Measurements from ENCODE around the gene LRRC49. TPM values are rescaled to one million over a fixed set of nuclear protein-coding genes. Genes with fewer than 3 reads are reported as not detected.
"Not testable (repeated sequence)": the region's sequence is repeated elsewhere in the genome, so short reads cannot be mapped to it uniquely, and the experiment has no call there.

The LRRC49 gene
- polyA plus RNA-seq, 2 donors: 1.4 to 2.1 TPM

DNA sequence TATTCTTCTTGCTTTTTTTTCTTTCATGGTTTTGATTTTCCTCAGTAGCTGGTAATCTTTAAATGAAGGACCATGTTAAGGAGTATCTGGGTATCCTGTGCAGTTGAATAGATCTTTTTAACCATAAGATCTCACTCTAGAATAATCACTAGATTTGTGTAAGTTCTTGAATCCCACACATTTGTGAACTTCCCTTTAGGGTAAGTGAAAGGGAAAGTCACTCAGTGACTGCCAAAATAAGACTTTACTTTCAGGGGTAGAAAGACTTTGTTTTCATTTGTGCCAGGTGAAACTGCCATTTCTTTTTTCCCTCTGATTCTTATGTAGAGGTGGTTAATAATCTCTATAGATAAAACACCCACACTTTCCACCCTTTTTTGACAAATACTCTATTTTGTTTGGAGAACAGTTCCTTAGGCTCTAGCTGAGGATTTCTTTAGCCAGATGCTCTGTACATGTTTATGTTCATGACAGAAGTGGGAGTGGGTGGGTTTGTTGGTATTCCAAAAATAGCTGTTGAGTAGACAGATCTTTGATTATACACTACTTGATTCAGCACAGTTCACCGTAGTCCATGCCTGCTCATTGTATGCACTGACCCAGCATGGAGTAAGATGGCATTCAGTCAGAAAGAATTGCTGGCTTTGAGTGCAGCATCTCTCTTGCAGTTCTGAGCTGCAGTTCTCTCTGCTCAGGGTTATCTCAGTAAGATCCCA is 28.5 kb downstream of the LRRC49 start:
- no peak overlapping the region for H3K27ac ChIP-seq (ENCODE audit: low read depth in 2 of 2, low read length in 1 of 2)
- no peaks in the 10 kb centered on the region for H3K4me1 ChIP-seq (ENCODE audit: control insufficient read depth in 2 of 2, insufficient read depth in 2 of 2, low read length in 1 of 2)
- no peaks in the 10 kb centered on the region for H3K27me3 ChIP-seq (ENCODE audit: control insufficient read depth in 1 of 2, insufficient read depth in 2 of 2, low read length in 2 of 2)
- WGBS, 2 donors: 53 to 75% methylated on average over 1 of the region's 1 CpG
- peaks cover 0 to 3% of the 10 kb centered on the region in 2 donors for H3K9me3 ChIP-seq (ENCODE audit: control insufficient read depth in 2 of 2, insufficient read depth in 1 of 2, low read depth in 1 of 2, low read length in 1 of 2)
- no peaks in the 10 kb centered on the region for H3K36me3 ChIP-seq (ENCODE audit: control insufficient read depth in 2 of 2, insufficient read depth in 2 of 2, low read length in 1 of 2)
- H3K4me3 ChIP-seq (ENCODE audit: low read depth in 1 of 2, low read length in 2 of 2): no peak overlapping the region

DNA sequence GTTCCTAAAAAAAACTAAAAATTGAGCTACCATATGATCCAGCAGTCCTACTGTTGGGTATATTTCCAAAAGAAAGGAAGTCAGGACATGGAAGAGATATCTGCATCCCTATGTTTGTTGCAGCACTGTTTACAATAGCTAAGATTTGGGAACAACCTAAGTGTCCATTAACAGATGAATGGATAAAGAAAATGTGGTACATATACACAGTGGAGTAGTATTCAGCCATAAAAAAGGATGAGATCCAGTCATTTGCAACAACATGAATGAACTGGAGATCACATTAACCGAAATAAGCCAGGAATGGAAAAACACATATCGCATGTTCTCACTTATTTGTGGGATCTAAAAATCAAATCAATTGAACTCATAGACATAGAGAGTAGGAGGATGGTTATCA is 29.5 kb downstream of the LRRC49 start:
- Histone ChIP-seq H3K4me3 (ENCODE audit: low read depth in 1 of 2, low read length in 2 of 2) (no peak overlapping the region), H3K9me3 (ENCODE audit: control insufficient read depth in 2 of 2, insufficient read depth in 1 of 2, low read depth in 1 of 2, low read length in 1 of 2) (no peaks in the 10 kb centered on the region), H3K27me3 (ENCODE audit: control insufficient read depth in 1 of 2, insufficient read depth in 2 of 2, low read length in 2 of 2) (no peaks in the 10 kb centered on the region), H3K4me1 (ENCODE audit: control insufficient read depth in 2 of 2, insufficient read depth in 2 of 2, low read length in 1 of 2) (no peaks in the 10 kb centered on the region), H3K36me3 (ENCODE audit: control insufficient read depth in 2 of 2, insufficient read depth in 2 of 2, low read length in 1 of 2) (no peaks in the 10 kb centered on the region), H3K27ac (ENCODE audit: low read depth in 2 of 2, low read length in 1 of 2) (no peak overlapping the region)
- 93 to 96% methylated on average over 2 of the region's 2 CpGs for WGBS, 2 donors

- Histone ChIP-seq H3K36me3 (ENCODE audit: control insufficient read depth in 2 of 2, insufficient read depth in 2 of 2, low read length in 1 of 2) (no peaks in the 10 kb centered on the region), H3K27me3 (ENCODE audit: control insufficient read depth in 1 of 2, insufficient read depth in 2 of 2, low read length in 2 of 2) (no peaks in the 10 kb centered on the region), H3K4me1 (ENCODE audit: control insufficient read depth in 2 of 2, insufficient read depth in 2 of 2, low read length in 1 of 2) (no peaks in the 10 kb centered on the region), H3K4me3 (ENCODE audit: low read depth in 1 of 2, low read length in 2 of 2) (no peak overlapping the region), H3K27ac (ENCODE audit: low read depth in 2 of 2, low read length in 1 of 2) (no peak overlapping the region), H3K9me3 (ENCODE audit: control insufficient read depth in 2 of 2, insufficient read depth in 1 of 2, low read depth in 1 of 2, low read length in 1 of 2) (no peaks in the 10 kb centered on the region)
- WGBS, 2 donors: 85 to 87% methylated on average over 2 of the region's 2 CpGs
Observed at GRCh38 chr15:70923311-70924080, 30.9 kb downstream of the LRRC49 start.

GRCh38 chr15:70926914-70927313 is 34.3 kb downstream of the LRRC49 start:
- H3K4me1 ChIP-seq (ENCODE audit: control insufficient read depth in 2 of 2, insufficient read depth in 2 of 2, low read length in 1 of 2); H3K36me3 ChIP-seq (ENCODE audit: control insufficient read depth in 2 of 2, insufficient read depth in 2 of 2, low read length in 1 of 2); H3K4me3 ChIP-seq (ENCODE audit: low read depth in 1 of 2, low read length in 2 of 2); H3K27me3 ChIP-seq (ENCODE audit: control insufficient read depth in 1 of 2, insufficient read depth in 2 of 2, low read length in 2 of 2); H3K27ac ChIP-seq (ENCODE audit: low read depth in 2 of 2, low read length in 1 of 2); H3K9me3 ChIP-seq (ENCODE audit: control insufficient read depth in 2 of 2, insufficient read depth in 1 of 2, low read depth in 1 of 2, low read length in 1 of 2): not testable (repeated sequence)
- WGBS, 2 donors: 81 to 83% methylated on average over 1 of the region's 1 CpG

- H3K36me3 ChIP-seq (ENCODE audit: control insufficient read depth in 2 of 2, insufficient read depth in 2 of 2, low read length in 1 of 2): no peaks in the 10 kb centered on the region
Observed at GRCh38 chr15:70931821-70932220, 39.2 kb downstream of the LRRC49 start.

DNA sequence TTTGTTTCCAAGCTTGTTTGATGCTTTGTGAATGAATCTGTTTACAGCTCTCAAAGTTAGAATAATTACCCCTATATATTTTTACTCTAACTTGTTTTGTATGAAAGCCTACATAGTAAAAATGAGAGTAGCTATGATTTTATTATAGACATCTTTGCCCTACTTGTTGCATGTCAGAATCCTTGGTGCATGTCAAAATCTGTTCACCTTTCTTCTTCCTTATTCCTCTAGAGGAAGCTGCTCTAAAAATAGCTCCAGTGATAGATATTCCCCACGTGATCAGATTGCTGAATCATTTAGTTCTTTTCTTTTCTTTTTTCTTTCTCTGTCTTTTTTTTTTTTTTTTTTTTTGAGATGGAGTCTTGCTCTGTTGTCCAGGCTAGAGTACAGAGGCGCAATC is 39.8 kb downstream of the LRRC49 start:
- Histone ChIP-seq H3K4me1 (ENCODE audit: control insufficient read depth in 2 of 2, insufficient read depth in 2 of 2, low read length in 1 of 2) (no peaks in the 10 kb centered on the region), H3K27ac (ENCODE audit: low read depth in 2 of 2, low read length in 1 of 2) (no peak overlapping the region), H3K27me3 (ENCODE audit: control insufficient read depth in 1 of 2, insufficient read depth in 2 of 2, low read length in 2 of 2) (no peaks in the 10 kb centered on the region), H3K36me3 (ENCODE audit: control insufficient read depth in 2 of 2, insufficient read depth in 2 of 2, low read length in 1 of 2) (no peaks in the 10 kb centered on the region), H3K9me3 (ENCODE audit: control insufficient read depth in 2 of 2, insufficient read depth in 1 of 2, low read depth in 1 of 2, low read length in 1 of 2) (no peaks in the 10 kb centered on the region), H3K4me3 (ENCODE audit: low read depth in 1 of 2, low read length in 2 of 2) (no peak overlapping the region)
- WGBS, 2 donors: 61 to 71% methylated on average over 2 of the region's 2 CpGs

More at GRCh38 chr15:70931821-70932220, 39.2 kb downstream of the LRRC49 start:
- H3K27ac ChIP-seq (ENCODE audit: low read depth in 2 of 2, low read length in 1 of 2): no peak overlapping the region
- H3K4me3 ChIP-seq (ENCODE audit: low read depth in 1 of 2, low read length in 2 of 2): no peak overlapping the region
- no peaks in the 10 kb centered on the region for H3K27me3 ChIP-seq (ENCODE audit: control insufficient read depth in 1 of 2, insufficient read depth in 2 of 2, low read length in 2 of 2)
- H3K9me3 ChIP-seq (ENCODE audit: control insufficient read depth in 2 of 2, insufficient read depth in 1 of 2, low read depth in 1 of 2, low read length in 1 of 2): no peaks in the 10 kb centered on the region
- H3K4me1 ChIP-seq (ENCODE audit: control insufficient read depth in 2 of 2, insufficient read depth in 2 of 2, low read length in 1 of 2): no peaks in the 10 kb centered on the region

GRCh38 chr15:70933411-70933810 is 40.8 kb downstream of the LRRC49 start:
- H3K36me3 ChIP-seq (ENCODE audit: control insufficient read depth in 2 of 2, insufficient read depth in 2 of 2, low read length in 1 of 2): no peaks in the 10 kb centered on the region
- H3K27me3 ChIP-seq (ENCODE audit: control insufficient read depth in 1 of 2, insufficient read depth in 2 of 2, low read length in 2 of 2): no peaks in the 10 kb centered on the region
- no peak overlapping the region for H3K4me3 ChIP-seq (ENCODE audit: low read depth in 1 of 2, low read length in 2 of 2)
- H3K9me3 ChIP-seq (ENCODE audit: control insufficient read depth in 2 of 2, insufficient read depth in 1 of 2, low read depth in 1 of 2, low read length in 1 of 2): no peaks in the 10 kb centered on the region
- no peak overlapping the region for H3K27ac ChIP-seq (ENCODE audit: low read depth in 2 of 2, low read length in 1 of 2)
- 68 to 74% methylated on average over 3 of the region's 3 CpGs for WGBS, 2 donors
- no peaks in the 10 kb centered on the region for H3K4me1 ChIP-seq (ENCODE audit: control insufficient read depth in 2 of 2, insufficient read depth in 2 of 2, low read length in 1 of 2)

- Histone ChIP-seq H3K36me3 (ENCODE audit: control insufficient read depth in 2 of 2, insufficient read depth in 2 of 2, low read length in 1 of 2) (no peaks in the 10 kb centered on the region), H3K4me3 (ENCODE audit: low read depth in 1 of 2, low read length in 2 of 2) (no peak overlapping the region), H3K9me3 (ENCODE audit: control insufficient read depth in 2 of 2, insufficient read depth in 1 of 2, low read depth in 1 of 2, low read length in 1 of 2) (no peaks in the 10 kb centered on the region), H3K27me3 (ENCODE audit: control insufficient read depth in 1 of 2, insufficient read depth in 2 of 2, low read length in 2 of 2) (no peaks in the 10 kb centered on the region), H3K27ac (ENCODE audit: low read depth in 2 of 2, low read length in 1 of 2) (no peak overlapping the region), H3K4me1 (ENCODE audit: control insufficient read depth in 2 of 2, insufficient read depth in 2 of 2, low read length in 1 of 2) (no peaks in the 10 kb centered on the region)
- 81 to 89% methylated on average over 3 of the region's 3 CpGs for WGBS, 2 donors
Observed at GRCh38 chr15:70935631-70936030, 43.0 kb downstream of the LRRC49 start.

DNA sequence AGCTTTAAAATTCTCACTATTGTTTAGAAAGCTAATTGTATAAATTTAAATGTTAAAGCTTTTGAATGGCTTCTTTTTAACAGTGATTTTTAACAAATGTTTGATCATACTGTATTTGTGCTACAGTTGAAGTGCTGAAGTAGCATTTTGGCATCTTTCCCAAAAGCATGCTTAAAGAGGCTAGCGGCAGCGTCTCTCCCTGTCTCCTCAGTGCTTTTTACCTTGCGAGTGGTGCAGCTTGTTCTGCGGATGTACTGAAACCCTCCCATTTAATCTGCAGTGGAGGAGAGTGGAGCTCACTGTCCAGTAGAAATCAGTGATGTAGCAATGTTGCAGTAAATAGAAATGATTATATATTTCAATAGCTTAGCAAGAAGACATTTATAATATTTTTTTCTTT is 43.7 kb downstream of the LRRC49 start:
- Histone ChIP-seq H3K27ac (ENCODE audit: low read depth in 2 of 2, low read length in 1 of 2) (no peak overlapping the region), H3K4me3 (ENCODE audit: low read depth in 1 of 2, low read length in 2 of 2) (no peak overlapping the region), H3K4me1 (ENCODE audit: control insufficient read depth in 2 of 2, insufficient read depth in 2 of 2, low read length in 1 of 2) (no peaks in the 10 kb centered on the region), H3K36me3 (ENCODE audit: control insufficient read depth in 2 of 2, insufficient read depth in 2 of 2, low read length in 1 of 2) (no peaks in the 10 kb centered on the region), H3K9me3 (ENCODE audit: control insufficient read depth in 2 of 2, insufficient read depth in 1 of 2, low read depth in 1 of 2, low read length in 1 of 2) (no peaks in the 10 kb centered on the region), H3K27me3 (ENCODE audit: control insufficient read depth in 1 of 2, insufficient read depth in 2 of 2, low read length in 2 of 2) (no peaks in the 10 kb centered on the region)
- WGBS, 2 donors: 54 to 59% methylated on average over 4 of the region's 4 CpGs

- not testable (repeated sequence) for H3K27ac ChIP-seq (ENCODE audit: low read depth in 2 of 2, low read length in 1 of 2)
- WGBS, 2 donors: 69 to 73% methylated on average over 2 of the region's 2 CpGs
Observed at GRCh38 chr15:70943285-70943684, 50.7 kb downstream of the LRRC49 start.

More at GRCh38 chr15:70943285-70943684, 50.7 kb downstream of the LRRC49 start:
- H3K9me3 ChIP-seq (ENCODE audit: control insufficient read depth in 2 of 2, insufficient read depth in 1 of 2, low read depth in 1 of 2, low read length in 1 of 2); H3K4me3 ChIP-seq (ENCODE audit: low read depth in 1 of 2, low read length in 2 of 2); H3K27me3 ChIP-seq (ENCODE audit: control insufficient read depth in 1 of 2, insufficient read depth in 2 of 2, low read length in 2 of 2); H3K36me3 ChIP-seq (ENCODE audit: control insufficient read depth in 2 of 2, insufficient read depth in 2 of 2, low read length in 1 of 2); H3K4me1 ChIP-seq (ENCODE audit: control insufficient read depth in 2 of 2, insufficient read depth in 2 of 2, low read length in 1 of 2): not testable (repeated sequence)

All from esophagus (tissue), 2 donors.